HG03565 (cell line): ENCODE results near the gene NDOR1.

Experiments
- ATAC-seq: cut with Tn5 transposase; IDR thresholded peaks from one replicate; pipeline ENCODE4 v1.9.1; 2021; ENCODE audit warnings: mild to moderate bottlenecking, moderate library complexity; ENCODE audit not compliant: unreplicated experiment

Gene NDOR1

DNA sequence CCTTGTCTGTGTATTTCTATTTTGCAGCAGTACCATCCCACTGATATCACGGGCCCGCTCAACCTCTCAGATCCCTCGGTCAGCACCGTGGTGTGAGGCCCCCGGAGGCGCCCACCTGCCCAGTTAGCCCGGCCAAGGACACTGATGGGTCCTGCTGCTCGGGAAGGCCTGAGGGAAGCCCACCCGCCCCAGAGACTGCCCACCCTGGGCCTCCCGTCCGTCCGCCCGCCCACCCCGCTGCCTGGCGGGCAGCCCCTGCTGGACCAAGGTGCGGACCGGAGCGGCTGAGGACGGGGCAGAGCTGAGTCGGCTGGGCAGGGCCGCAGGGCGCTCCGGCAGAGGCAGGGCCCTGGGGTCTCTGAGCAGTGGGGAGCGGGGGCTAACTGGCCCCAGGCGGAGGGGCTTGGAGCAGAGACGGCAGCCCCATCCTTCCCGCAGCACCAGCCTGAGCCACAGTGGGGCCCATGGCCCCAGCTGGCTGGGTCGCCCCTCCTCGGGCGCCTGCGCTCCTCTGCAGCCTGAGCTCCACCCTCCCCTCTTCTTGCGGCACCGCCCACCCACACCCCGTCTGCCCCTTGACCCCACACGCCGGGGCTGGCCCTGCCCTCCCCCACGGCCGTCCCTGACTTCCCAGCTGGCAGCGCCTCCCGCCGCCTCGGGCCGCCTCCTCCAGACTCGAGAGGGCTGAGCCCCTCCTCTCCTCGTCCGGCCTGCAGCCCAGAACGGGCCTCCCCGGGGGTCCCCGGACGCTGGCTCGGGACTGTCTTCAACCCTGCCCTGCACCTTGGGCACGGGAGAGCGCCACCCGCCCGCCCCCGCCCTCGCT, 37.5 kb upstream of the NDOR1 start:
- no peak for ATAC-seq

- ATAC-seq = no peak
These were observed 37.0 kb upstream of the NDOR1 start for GRCh38 chr9:137168573-137168903.

- no peak for ATAC-seq
These were observed 36.3 kb upstream of the NDOR1 start for GRCh38 chr9:137168904-137169856.

GRCh38 chr9:137169896-137170358, 35.6 kb upstream of the NDOR1 start, which contains the start of gene LRRC26:
TSS of gene LRRC26 (minus strand) at chr9:137170051. CDS start at chr9:137169943, 108 bp downstream.
- no peak for ATAC-seq

GRCh38 chr9:137170486-137171148, 34.9 kb upstream of the NDOR1 start:
- ATAC-seq = no peak

DNA sequence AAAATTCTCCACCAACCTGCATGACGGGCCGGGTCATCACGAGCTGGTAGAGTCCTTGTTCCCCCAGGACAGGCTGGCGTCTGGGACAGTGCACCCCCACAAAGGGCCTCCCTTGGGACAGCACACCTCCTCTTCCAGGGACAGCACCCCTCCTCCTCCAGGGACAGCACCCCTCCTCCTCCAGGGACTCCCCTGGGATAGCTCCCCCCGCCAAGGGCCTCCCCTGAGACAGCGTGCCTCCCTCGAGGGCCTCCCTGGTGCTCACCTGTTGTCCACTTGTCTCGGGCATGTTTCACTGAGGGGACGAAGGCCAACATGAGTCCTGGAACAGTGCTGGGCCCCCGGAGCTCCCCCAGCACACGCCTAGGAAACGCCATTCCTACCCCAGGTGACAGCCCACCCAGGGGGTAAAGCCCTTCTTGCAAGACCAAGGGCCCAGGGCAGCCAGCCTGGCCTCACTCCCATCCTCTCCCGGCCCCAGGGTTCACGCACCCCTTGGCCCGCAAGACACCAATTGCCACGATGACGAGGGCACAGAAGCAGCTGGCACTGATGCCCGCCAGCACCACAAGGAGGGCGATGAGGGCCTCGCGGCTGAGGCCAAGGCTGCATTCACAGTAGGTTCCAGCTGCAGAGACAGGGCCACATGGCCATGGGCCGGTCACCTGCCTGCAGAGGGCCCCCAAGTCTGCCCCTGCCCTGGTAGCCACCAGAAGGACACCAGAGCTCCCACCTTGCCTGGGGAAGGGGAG, 34.2 kb upstream of the NDOR1 start:
- ATAC-seq = no peak

DNA sequence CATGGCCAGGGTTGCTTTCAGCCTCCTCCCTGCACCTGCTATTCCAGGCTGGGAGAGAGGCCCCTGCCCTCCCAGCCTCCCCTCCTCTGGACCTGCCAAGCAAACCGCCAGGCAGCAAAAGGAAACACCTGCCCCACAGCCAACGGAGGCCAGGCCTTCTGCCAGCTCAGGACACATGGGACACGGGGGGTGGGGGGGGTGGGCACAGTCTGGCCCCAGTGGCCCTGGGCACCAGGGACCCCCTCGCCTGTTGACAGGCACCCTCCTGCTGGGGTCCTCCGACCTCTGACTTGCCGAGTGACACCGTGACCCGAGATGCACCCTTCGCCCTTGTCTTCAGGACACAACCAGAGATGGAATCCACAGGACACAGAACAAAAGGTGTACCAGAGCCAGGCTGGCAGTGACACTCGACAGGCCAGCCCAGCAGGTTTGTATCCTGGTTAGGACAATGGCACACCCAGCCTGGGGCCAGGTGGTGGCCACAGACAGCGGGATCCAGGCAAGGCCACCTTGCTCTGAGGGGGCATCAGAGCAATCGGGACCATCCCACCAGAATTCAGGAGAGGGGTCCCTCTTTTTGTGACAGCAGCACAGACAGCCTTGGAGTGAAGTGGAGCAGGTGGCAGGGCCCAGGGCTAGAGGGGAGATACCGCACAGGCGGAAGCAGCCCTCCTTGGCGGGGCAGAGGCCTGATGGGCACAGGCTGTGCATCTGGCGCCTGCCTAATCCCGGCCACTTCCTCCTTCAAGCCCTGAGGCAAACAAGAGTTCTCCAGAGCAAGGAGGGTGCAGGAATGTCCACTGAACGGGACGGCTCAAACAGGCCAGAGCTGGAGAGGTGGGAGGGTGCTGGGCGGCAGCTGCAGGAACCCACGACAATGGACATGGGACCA, 32.4 kb upstream of the NDOR1 start:
- ATAC-seq = no peak

DNA sequence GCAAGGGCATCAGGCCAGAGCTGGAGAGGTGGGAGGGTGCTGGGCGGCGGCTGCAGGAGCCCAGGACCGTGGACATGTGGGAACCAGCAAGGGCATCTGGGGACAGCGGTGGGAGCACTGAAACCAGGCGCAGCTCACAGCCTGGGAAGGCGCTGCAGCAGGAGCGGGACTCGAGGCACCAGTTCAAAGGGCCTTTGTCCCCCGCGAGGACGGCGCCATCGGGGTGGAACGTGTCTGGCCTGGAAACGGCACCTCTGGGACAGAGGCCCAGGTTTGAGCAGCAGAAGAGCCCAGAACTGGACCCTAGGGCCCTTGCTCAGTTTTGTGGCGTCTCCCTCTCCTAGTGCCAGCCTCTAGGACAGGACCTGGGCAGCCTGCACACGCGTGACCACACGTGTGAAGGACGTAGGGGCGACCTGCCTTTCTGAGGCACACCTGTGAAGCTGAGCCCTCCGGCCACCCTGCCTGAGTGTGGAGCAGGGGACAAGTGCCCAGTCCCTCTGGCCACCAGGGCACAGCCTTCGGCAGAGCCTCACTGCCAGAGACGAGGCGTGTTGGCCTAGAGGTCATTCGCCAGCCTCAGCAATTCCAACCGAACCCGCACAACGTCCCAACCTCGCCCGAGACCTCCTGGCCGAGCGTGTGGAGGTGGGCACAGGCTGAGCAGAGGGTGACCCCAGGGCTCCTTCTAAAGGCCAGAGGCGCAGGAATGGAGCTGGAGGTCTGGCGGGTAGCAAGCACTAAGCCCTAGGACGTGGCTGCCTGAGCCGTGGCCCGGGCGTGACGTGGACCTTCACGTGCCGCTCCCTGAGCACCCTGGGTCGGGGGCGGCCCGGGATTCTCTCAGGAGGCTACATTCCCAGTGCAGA, 31.5 kb upstream of the NDOR1 start:
- no peak for ATAC-seq

DNA sequence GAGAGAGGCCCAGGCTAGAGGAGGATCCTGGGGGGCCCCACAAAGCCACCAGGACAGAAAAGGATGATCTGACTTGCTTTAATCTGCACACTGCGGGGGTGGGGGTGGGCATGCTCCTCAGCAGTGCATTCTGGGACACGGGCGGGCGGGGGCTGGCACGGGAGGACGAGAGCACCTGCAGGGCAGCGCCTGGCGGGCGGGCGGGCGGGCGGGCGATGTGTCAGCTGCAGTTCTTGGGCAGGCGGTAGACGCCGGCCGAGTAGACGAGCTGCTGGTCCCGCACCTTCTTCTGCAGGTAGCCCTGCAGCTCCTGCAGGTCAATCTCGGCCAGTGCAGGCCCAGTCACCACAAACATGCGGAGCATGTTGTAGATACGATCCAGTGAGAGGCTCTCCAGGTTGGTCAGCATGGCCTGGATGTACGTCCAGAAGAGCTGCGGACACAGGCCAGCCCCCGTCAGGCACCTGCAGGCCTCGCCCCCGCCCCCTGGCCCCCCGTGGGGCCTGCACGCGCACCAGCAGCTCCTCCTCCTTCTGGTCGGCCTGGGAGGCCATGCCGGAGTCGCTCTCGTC, 30.7 kb upstream of the NDOR1 start:
- no peak for ATAC-seq

- ATAC-seq = no peak
These were observed 30.0 kb upstream of the NDOR1 start for GRCh38 chr9:137175345-137175961.

GRCh38 chr9:137176302-137177182, 29.0 kb upstream of the NDOR1 start:
- ATAC-seq = no peak

- ATAC-seq = no peak
These were observed 27.1 kb upstream of the NDOR1 start for GRCh38 chr9:137178201-137178938.

GRCh38 chr9:137178939-137179630, 26.4 kb upstream of the NDOR1 start:
- no peak for ATAC-seq

DNA sequence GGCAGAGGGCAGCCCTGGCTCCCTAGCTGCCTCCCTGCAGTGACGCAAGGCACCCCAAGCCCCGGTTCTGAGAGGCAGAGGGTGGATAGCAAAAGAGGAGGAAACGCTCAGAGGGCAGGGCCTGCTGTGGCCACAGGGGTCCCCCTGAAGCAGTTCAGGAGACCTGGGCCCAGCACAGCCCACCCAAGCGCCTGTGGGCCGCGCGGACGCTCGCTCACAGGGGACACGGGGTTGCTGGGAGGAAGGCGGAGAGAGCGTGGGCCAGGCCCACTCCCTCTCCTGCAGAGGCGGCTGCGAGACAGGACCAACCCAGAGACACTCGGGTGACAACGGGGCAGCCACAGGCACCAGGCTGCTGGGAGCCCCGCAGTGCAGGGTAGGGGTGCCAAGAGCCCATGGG, 25.7 kb upstream of the NDOR1 start:
- no peak for ATAC-seq

DNA sequence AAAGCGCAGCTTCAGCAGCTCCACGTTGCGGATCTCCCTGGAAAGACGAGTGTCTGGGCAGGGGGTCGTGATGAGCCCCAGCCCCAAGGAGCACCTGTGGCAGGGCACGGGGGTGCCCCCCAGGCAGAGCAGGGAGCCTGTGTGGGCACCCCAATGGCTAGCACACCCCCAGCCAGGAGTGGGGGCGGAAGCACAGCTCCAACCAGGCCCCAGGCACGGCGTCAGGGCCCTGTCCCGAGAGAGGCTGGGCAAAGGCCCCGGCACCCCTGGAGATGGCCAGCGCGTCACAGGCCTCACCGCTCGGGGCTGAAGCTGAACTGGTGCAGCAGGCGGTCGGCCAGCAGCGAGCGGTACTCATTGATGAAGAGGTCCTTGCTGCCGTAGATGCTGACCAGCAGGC, 25.0 kb upstream of the NDOR1 start:
- ATAC-seq = no peak

DNA sequence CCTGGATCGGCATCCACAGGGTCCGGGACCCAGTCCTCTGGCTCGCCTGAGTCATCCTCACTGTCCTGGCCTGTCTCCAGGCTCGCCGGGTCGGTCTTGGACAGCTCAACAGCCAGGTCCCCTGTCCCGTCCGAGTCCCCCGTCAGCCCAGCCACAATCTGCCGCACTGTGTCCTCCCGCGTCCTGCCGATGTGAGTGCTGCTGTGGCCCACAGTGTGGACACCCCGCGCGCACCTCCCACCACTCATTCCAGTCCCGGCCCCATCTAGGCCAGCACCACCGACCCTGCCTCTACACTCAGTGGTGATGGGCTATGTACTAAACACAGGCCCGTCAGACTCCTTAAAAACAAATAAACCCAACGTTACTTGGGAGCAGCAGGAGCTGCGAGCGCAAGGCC, 23.8 kb upstream of the NDOR1 start:
- ATAC-seq = no peak
